ENCODE results near the gene RCSD1.

GRCh38 chr1:167738158-167738557 lies 108.1 kb downstream of the RCSD1 start:
- TF ChIP-seq CTCF (CRISPR knock-in tag; IDR thresholded peaks at IDR 0.05) (no peak), CBX5 (CRISPR knock-in tag; IDR thresholded peaks at IDR 0.05; ENCODE audit: borderline replicate concordance) (no peak), RARA (CRISPR knock-in tag; IDR thresholded peaks at IDR 0.05) (no peak)
